Measurements from ENCODE around the gene TRIM14. TPM values are rescaled to one million over a fixed set of nuclear protein-coding genes. Genes with fewer than 3 reads are reported as not detected.
A peak's percentile ranks its signal among the peaks of the same experiment; 100 is the strongest.

The TRIM14 gene
- polyA plus RNA-seq, 3 donors, result 23.0 to 30.6 (median 28.5) TPM

- no peaks in the 10 kb centered on the region for H3K9me3 ChIP-seq (replicated peaks in 1 of 2; ENCODE audit: control insufficient read depth in 1 of 2, insufficient read depth in 1 of 2, low read length in 2 of 2)
- H2AFZ ChIP-seq (ENCODE audit: insufficient read depth, low read depth, low read length, poor library complexity, severe bottlenecking), result no peak overlapping the region
- no peak overlapping the region for H3K4me3 ChIP-seq (replicated peaks in 1 of 3; ENCODE audit: low read depth in 2 of 3, low read length in 3 of 3)
- no peak overlapping the region for H3K27ac ChIP-seq (ENCODE audit: low read depth in 1 of 2, low read length in 2 of 2)
- no peaks in the 10 kb centered on the region for H3K79me2 ChIP-seq (ENCODE audit: insufficient read depth, low read length)
- Mint-ChIP-seq H3K9me3 (no peaks in the 10 kb centered on the region), H3K4me3 (no peak overlapping the region), H3K4me1 (peaks cover 8% of the 10 kb centered on the region), H3K36me3 (peaks cover 53 to 80% of the 10 kb centered on the region in 2 donors), H3K27me3 (ENCODE audit: low read depth in 3 of 3) (no peaks in the 10 kb centered on the region), H3K27ac (no peak overlapping the region)
- no peak for TF ChIP-seq CTCF (IDR thresholded peaks at IDR 0.05)
- no peaks in the 10 kb centered on the region for H3K27me3 ChIP-seq (ENCODE audit: control insufficient read depth in 2 of 2, insufficient read depth in 2 of 2, low read length in 2 of 2)
- WGBS (ENCODE audit: insufficient coverage), result 100% methylated on average over 2 of the region's 7 CpGs
- intact Hi-C loops (cut with micrococcal nuclease), result no loop called here
- H3K9ac ChIP-seq (ENCODE audit: insufficient read depth, low read length, poor library complexity, severe bottlenecking), result no peak overlapping the region
- H3K4me1 ChIP-seq (ENCODE audit: control insufficient read depth in 1 of 2, insufficient read depth in 2 of 2, low read length in 2 of 2), result peaks cover 0 to 3% of the 10 kb centered on the region in 2 donors
- H3K36me3 ChIP-seq (replicated peaks in 1 of 2; ENCODE audit: control insufficient read depth in 1 of 2, insufficient read depth in 2 of 2, low read length in 2 of 2), result peaks cover 7 to 37% of the 10 kb centered on the region in 2 donors
- H3K4me2 ChIP-seq (replicated peaks; ENCODE audit: extremely low read depth, low read length, poor library complexity, severe bottlenecking), result no peak overlapping the region
- no peak for DNase-seq
- no peaks in the 10 kb centered on the region for H4K20me1 ChIP-seq (ENCODE audit: insufficient read depth, low read length)
Measured at GRCh38 chr9:98135938-98136337, 16.9 kb upstream of the TRIM14 start.

- H3K36me3 ChIP-seq (replicated peaks in 1 of 2; ENCODE audit: control insufficient read depth in 1 of 2, insufficient read depth in 2 of 2, low read length in 2 of 2), result peaks cover 7 to 37% of the 10 kb centered on the region in 2 donors
- H3K27ac Mint-ChIP-seq, result peak overlapping the region in 2 of 7 donors; percentile 2 to 62
- H3K79me2 ChIP-seq (ENCODE audit: insufficient read depth, low read length), result no peaks in the 10 kb centered on the region
Measured at GRCh38 chr9:98135558-98135934, 16.5 kb upstream of the TRIM14 start.

More at GRCh38 chr9:98135558-98135934, 16.5 kb upstream of the TRIM14 start:
- Histone ChIP-seq H3K9me3 (replicated peaks in 1 of 2; ENCODE audit: control insufficient read depth in 1 of 2, insufficient read depth in 1 of 2, low read length in 2 of 2) (no peaks in the 10 kb centered on the region), H3K4me1 (ENCODE audit: control insufficient read depth in 1 of 2, insufficient read depth in 2 of 2, low read length in 2 of 2) (peaks cover 0 to 3% of the 10 kb centered on the region in 2 donors), H3K4me3 (replicated peaks in 1 of 3; ENCODE audit: low read depth in 2 of 3, low read length in 3 of 3) (no peak overlapping the region), H3K27me3 (ENCODE audit: control insufficient read depth in 2 of 2, insufficient read depth in 2 of 2, low read length in 2 of 2) (no peaks in the 10 kb centered on the region), H2AFZ (ENCODE audit: insufficient read depth, low read depth, low read length, poor library complexity, severe bottlenecking) (no peak overlapping the region), H3K4me2 (replicated peaks; ENCODE audit: extremely low read depth, low read length, poor library complexity, severe bottlenecking) (no peak overlapping the region), H3K27ac (ENCODE audit: low read depth in 1 of 2, low read length in 2 of 2) (no peak overlapping the region), H4K20me1 (ENCODE audit: insufficient read depth, low read length) (no peaks in the 10 kb centered on the region), H3K9ac (ENCODE audit: insufficient read depth, low read length, poor library complexity, severe bottlenecking) (no peak overlapping the region)
- intact Hi-C loops (cut with micrococcal nuclease), result no loop called here
- 96% methylated on average over 3 of the region's 4 CpGs for WGBS (ENCODE audit: insufficient coverage)
- Mint-ChIP-seq H3K4me1 (peaks cover 8% of the 10 kb centered on the region), H3K36me3 (peaks cover 55 to 80% of the 10 kb centered on the region in 2 donors), H3K27me3 (ENCODE audit: low read depth in 3 of 3) (no peaks in the 10 kb centered on the region), H3K4me3 (no peak overlapping the region), H3K9me3 (no peaks in the 10 kb centered on the region)
- TF ChIP-seq CTCF (IDR thresholded peaks at IDR 0.05), result no peak
- DNase-seq, result no peak

All from CD14-positive monocyte (primary cell).